ENCODE data around the gene TMEM222.
"Not testable (repeated sequence)": the region's sequence is repeated elsewhere in the genome, so short reads cannot be mapped to it uniquely, and the experiment has no call there.

Gene TMEM222

GRCh38 chr1:27380766-27381733 is 59.1 kb downstream of the TMEM222 start:
- no peak for DNase-seq (ENCODE audit: low spot score)

DNA sequence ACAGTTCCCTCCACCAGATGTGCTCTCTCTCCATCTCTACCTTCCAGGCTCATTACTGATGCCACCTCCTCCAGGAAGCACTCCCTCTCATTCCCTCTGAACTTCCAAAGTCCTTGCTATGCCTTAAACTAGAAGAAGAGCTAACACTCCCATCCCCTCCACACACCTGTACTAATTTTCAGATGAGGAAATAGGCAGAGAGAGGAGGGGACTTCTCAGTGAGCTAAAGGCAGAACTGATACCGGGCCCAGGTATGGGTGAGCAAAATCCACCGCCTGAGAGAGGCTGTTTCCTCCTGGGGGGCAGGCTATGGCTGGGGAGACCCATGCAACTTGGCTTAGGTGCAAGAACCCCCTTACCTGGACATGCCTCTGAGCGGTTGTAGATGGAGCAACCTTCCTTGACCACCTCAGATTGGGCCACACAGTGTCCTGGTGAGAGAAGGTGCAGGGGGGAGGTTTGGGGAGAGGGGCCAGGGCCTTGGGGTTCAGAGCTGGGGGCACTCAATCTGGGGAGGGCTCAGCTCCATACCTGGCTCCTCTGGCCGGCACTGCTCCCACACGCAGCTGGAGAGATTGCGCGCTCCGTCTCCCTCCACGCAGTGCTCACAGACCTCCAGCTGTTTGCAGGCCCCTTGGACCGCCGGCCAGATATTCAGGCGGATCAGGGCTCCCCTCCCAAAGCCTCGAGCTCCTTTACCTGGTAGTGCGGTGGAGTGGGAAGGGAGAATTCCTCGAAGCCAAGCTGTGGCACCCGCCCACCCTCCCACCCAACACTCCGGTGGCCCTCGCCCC is 60.2 kb downstream of the TMEM222 start:
- no peak for DNase-seq (ENCODE audit: low spot score)

DNA sequence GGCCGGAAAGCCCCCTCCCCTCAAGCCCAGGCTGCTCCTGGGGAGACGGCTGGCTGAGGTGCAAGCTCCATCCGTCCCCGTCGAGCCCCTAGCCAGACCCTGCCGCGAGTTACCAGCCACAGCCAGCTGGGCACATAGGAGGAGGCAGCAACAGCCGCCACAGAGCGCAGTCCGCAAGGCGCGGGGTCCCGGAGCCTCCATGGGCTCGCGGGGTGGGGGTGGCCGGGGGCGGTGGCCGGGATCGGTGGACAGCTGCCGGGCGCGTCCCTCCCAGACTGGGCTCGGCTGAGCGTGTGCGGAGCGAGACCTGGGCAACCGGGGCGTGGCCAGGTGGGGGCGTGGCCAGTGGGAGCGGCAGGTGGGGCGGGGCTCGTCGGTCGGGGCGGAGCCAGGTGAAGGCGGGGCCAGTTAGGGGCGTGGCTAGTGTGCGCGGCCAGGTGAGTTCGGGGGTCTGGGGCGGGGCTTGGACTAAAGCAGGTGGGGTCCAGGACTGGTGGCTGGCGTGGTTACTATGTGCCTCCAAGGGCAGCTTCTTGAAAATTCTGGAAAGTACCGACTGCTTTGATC is 61.2 kb downstream of the TMEM222 start, which contains the start of gene CD164L2:
Gene CD164L2, minus strand, starts transcription at position 295 of the 567 bp plus-strand sequence. Its CDS starts 94 bp downstream, at position 201.
- DNase-seq (ENCODE audit: low spot score): peak; percentile 57

GRCh38 chr1:27383661-27384060 is 61.7 kb downstream of the TMEM222 start:
- DNase-seq (ENCODE audit: low spot score): no peak

DNA sequence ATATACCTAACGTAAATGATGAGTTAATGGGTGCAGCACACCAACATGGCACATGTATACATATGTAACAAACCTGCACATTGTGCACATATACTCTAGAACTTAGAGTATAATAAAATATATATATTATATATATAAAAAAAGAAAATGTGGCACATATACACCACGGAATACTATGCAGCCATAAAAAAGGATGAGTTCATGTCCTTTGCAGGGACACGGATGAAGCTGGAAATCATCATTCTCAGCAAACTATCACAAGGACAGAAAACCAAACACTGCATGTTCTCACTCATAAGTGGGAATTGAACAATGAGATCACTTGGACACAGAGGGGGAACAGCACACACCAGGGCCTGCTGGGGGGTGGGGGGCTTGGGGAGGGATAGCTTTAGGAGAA is 62.8 kb downstream of the TMEM222 start:
- DNase-seq (ENCODE audit: low spot score): not testable (repeated sequence)

Measured in germinal center (tissue), 1 donor.